Amygdala (tissue), 56 donors: Measurements from ENCODE around the gene PRKCE.

Experiments
- DNase-seq, 56 donors: peaks; one replicate each; lab custom pipeline; 2025; lab: John Stamatoyannopoulos, UW

Gene PRKCE

GRCh38 chr2:45661828-45662227 is 10.4 kb downstream of the PRKCE start:
- DNase-seq, result no peak

GRCh38 chr2:45664635-45665261 is 13.3 kb downstream of the PRKCE start:
- DNase-seq, result no peak

- DNase-seq, result no peak
Observed at GRCh38 chr2:45668509-45668908, 17.0 kb downstream of the PRKCE start.

- peak in 3 of 56 donors; percentile 10 to 22 (median 20) for DNase-seq
Observed at GRCh38 chr2:45669032-45669486, 17.6 kb downstream of the PRKCE start.

- no peak for DNase-seq
Observed at GRCh38 chr2:45670646-45671045, 19.2 kb downstream of the PRKCE start.

- DNase-seq, result no peak
Observed at GRCh38 chr2:45672138-45672537, 20.7 kb downstream of the PRKCE start.

GRCh38 chr2:45674035-45674816 is 22.8 kb downstream of the PRKCE start:
- no peak for DNase-seq

- no peak for DNase-seq
Observed at GRCh38 chr2:45675263-45675812, 23.9 kb downstream of the PRKCE start.

GRCh38 chr2:45676088-45676487 is 24.6 kb downstream of the PRKCE start:
- no peak for DNase-seq

GRCh38 chr2:45678791-45679348 is 27.4 kb downstream of the PRKCE start:
- DNase-seq, result no peak

- no peak for DNase-seq
Observed at GRCh38 chr2:45680351-45680967, 29.0 kb downstream of the PRKCE start.

GRCh38 chr2:45681675-45682074 is 30.2 kb downstream of the PRKCE start:
- DNase-seq, result no peak

GRCh38 chr2:45683292-45683691 is 31.8 kb downstream of the PRKCE start:
- no peak for DNase-seq

GRCh38 chr2:45684756-45685155 is 33.3 kb downstream of the PRKCE start:
- DNase-seq, result no peak

- no peak for DNase-seq
Observed at GRCh38 chr2:45685260-45685659, 33.8 kb downstream of the PRKCE start.

- no peak for DNase-seq
Observed at GRCh38 chr2:45687964-45688363, 36.5 kb downstream of the PRKCE start.

GRCh38 chr2:45688479-45689298 is 37.2 kb downstream of the PRKCE start:
- DNase-seq, result no peak

- DNase-seq, result no peak
Observed at GRCh38 chr2:45690231-45690630, 38.8 kb downstream of the PRKCE start.

GRCh38 chr2:45691171-45691999 is 39.9 kb downstream of the PRKCE start:
- DNase-seq, result peak in 13 of 56 donors; percentile 11 to 53 (median 20)
